ENCODE measurements around the gene DISP3. TPM values are rescaled to one million over a fixed set of nuclear protein-coding genes. Genes with fewer than 3 reads are reported as not detected.

DISP3 gene
- total RNA-seq, 1 donor from 2014 or later, result 4.7 TPM

- DNase-seq (ENCODE audit: extremely low spot score, unreplicated experiment), result no peak
- H3K27ac Mint-ChIP-seq, result no peak overlapping the region
- H3K27me3 Mint-ChIP-seq, result no peaks in the 10 kb centered on the region
- H3K4me1 Mint-ChIP-seq (ENCODE audit: unreplicated experiment), result no peaks in the 10 kb centered on the region
- no peak overlapping the region for H3K4me3 Mint-ChIP-seq
- H3K9me3 Mint-ChIP-seq, result no peaks in the 10 kb centered on the region
- no peak for TF ChIP-seq CTCF (conservative IDR thresholded peaks at IDR 0.05)
- no peaks in the 10 kb centered on the region for H3K36me3 Mint-ChIP-seq
These were observed 41.7 kb downstream of the DISP3 start for GRCh38 chr1:11520531-11521233.

GRCh38 chr1:11521582-11522399 is 42.8 kb downstream of the DISP3 start:
- Mint-ChIP-seq H3K9me3 (no peaks in the 10 kb centered on the region), H3K4me3 (no peak overlapping the region), H3K27me3 (no peaks in the 10 kb centered on the region), H3K36me3 (no peaks in the 10 kb centered on the region), H3K4me1 (ENCODE audit: unreplicated experiment) (no peaks in the 10 kb centered on the region), H3K27ac (no peak overlapping the region)
- TF ChIP-seq CTCF (conservative IDR thresholded peaks at IDR 0.05), result no peak
- DNase-seq (ENCODE audit: extremely low spot score, unreplicated experiment), result no peak

- Mint-ChIP-seq H3K4me3 (no peak overlapping the region), H3K27ac (no peak overlapping the region), H3K9me3 (no peaks in the 10 kb centered on the region), H3K4me1 (ENCODE audit: unreplicated experiment) (no peaks in the 10 kb centered on the region), H3K27me3 (no peaks in the 10 kb centered on the region), H3K36me3 (no peaks in the 10 kb centered on the region)
- no peak for TF ChIP-seq CTCF (conservative IDR thresholded peaks at IDR 0.05)
- no peak for DNase-seq (ENCODE audit: extremely low spot score, unreplicated experiment)
These were observed 43.7 kb downstream of the DISP3 start for GRCh38 chr1:11522400-11523235.

GRCh38 chr1:11523261-11523660 is 44.3 kb downstream of the DISP3 start:
- no peaks in the 10 kb centered on the region for H3K27me3 Mint-ChIP-seq
- H3K9me3 Mint-ChIP-seq, result no peaks in the 10 kb centered on the region
- H3K27ac Mint-ChIP-seq, result no peak overlapping the region
- no peak for DNase-seq (ENCODE audit: extremely low spot score, unreplicated experiment)
- H3K36me3 Mint-ChIP-seq, result no peaks in the 10 kb centered on the region
- no peak for TF ChIP-seq CTCF (conservative IDR thresholded peaks at IDR 0.05)
- H3K4me1 Mint-ChIP-seq (ENCODE audit: unreplicated experiment), result no peaks in the 10 kb centered on the region
- no peak overlapping the region for H3K4me3 Mint-ChIP-seq

- no peaks in the 10 kb centered on the region for H3K36me3 Mint-ChIP-seq
- no peak overlapping the region for H3K4me3 Mint-ChIP-seq
- H3K4me1 Mint-ChIP-seq (ENCODE audit: unreplicated experiment), result no peaks in the 10 kb centered on the region
- H3K9me3 Mint-ChIP-seq, result no peaks in the 10 kb centered on the region
- no peak for TF ChIP-seq CTCF (conservative IDR thresholded peaks at IDR 0.05)
- no peaks in the 10 kb centered on the region for H3K27me3 Mint-ChIP-seq
- DNase-seq (ENCODE audit: extremely low spot score, unreplicated experiment), result no peak
- no peak overlapping the region for H3K27ac Mint-ChIP-seq
These were observed 45.0 kb downstream of the DISP3 start for GRCh38 chr1:11523746-11524464.
